Measurements from ENCODE around the gene LLGL2.

LLGL2 gene

GRCh38 chr17:75526555-75527270, 1.2 kb downstream of the LLGL2 start:
- no peak for TF ChIP-seq TAF1 (IDR thresholded peaks at IDR 0.05; ENCODE audit: low read depth, low read length)
- no peak for TF ChIP-seq POU2F2 (IDR thresholded peaks at IDR 0.05; ENCODE audit: low read depth, low read length)
- no peak for TF ChIP-seq PAX5 (IDR thresholded peaks at IDR 0.05; ENCODE audit: insufficient read depth, low read length, severe bottlenecking)
- no peak for TF ChIP-seq SPI1 (IDR thresholded peaks at IDR 0.05; ENCODE audit: low read depth, low read length)
- no peak for TF ChIP-seq POLR2AphosphoS5 (IDR thresholded peaks at IDR 0.05; ENCODE audit: low read depth, low read length)
- TF ChIP-seq POLR2A (IDR thresholded peaks at IDR 0.05; ENCODE audit: low read depth, low read length), result no peak
- DNase-seq (ENCODE audit: insufficient read length, low spot score), result no peak
- no peak for FAIRE-seq

- TF ChIP-seq SPI1 (IDR thresholded peaks at IDR 0.05; ENCODE audit: low read depth, low read length) (no peak), POU2F2 (IDR thresholded peaks at IDR 0.05; ENCODE audit: low read depth, low read length) (no peak), POLR2A (IDR thresholded peaks at IDR 0.05; ENCODE audit: low read depth, low read length) (no peak), PAX5 (IDR thresholded peaks at IDR 0.05; ENCODE audit: insufficient read depth, low read length, severe bottlenecking) (no peak), POLR2AphosphoS5 (IDR thresholded peaks at IDR 0.05; ENCODE audit: low read depth, low read length) (no peak)
- no peak for DNase-seq (ENCODE audit: insufficient read length, low spot score)
- no peak for FAIRE-seq
Observed at GRCh38 chr17:75530837-75531720, 5.6 kb downstream of the LLGL2 start.

- FAIRE-seq, result no peak
- TF ChIP-seq POLR2A (IDR thresholded peaks at IDR 0.05; ENCODE audit: low read depth, low read length) (no peak), PAX5 (IDR thresholded peaks at IDR 0.05; ENCODE audit: insufficient read depth, low read length, severe bottlenecking) (no peak), SPI1 (IDR thresholded peaks at IDR 0.05; ENCODE audit: low read depth, low read length) (no peak), POU2F2 (IDR thresholded peaks at IDR 0.05; ENCODE audit: low read depth, low read length) (no peak), POLR2AphosphoS5 (IDR thresholded peaks at IDR 0.05; ENCODE audit: low read depth, low read length) (no peak), TAF1 (IDR thresholded peaks at IDR 0.05; ENCODE audit: low read depth, low read length) (no peak)
- no peak for DNase-seq (ENCODE audit: insufficient read length, low spot score)
Observed at GRCh38 chr17:75531721-75532072, 6.2 kb downstream of the LLGL2 start.

GRCh38 chr17:75535119-75535537, 9.6 kb downstream of the LLGL2 start:
- FAIRE-seq (peak; percentile 71), DNase-seq (ENCODE audit: insufficient read length, low spot score) (no peak)
- no peak for TF ChIP-seq POLR2AphosphoS5 (IDR thresholded peaks at IDR 0.05; ENCODE audit: low read depth, low read length)
- no peak for TF ChIP-seq TAF1 (IDR thresholded peaks at IDR 0.05; ENCODE audit: low read depth, low read length)
- no peak for TF ChIP-seq POLR2A (IDR thresholded peaks at IDR 0.05; ENCODE audit: low read depth, low read length)

- FAIRE-seq, result no peak
- TF ChIP-seq POU2F2 (IDR thresholded peaks at IDR 0.05; ENCODE audit: low read depth, low read length) (no peak), POLR2AphosphoS5 (IDR thresholded peaks at IDR 0.05; ENCODE audit: low read depth, low read length) (no peak), SPI1 (IDR thresholded peaks at IDR 0.05; ENCODE audit: low read depth, low read length) (no peak), PAX5 (IDR thresholded peaks at IDR 0.05; ENCODE audit: insufficient read depth, low read length, severe bottlenecking) (no peak)
- DNase-seq (ENCODE audit: insufficient read length, low spot score), result no peak
Observed at GRCh38 chr17:75535871-75536270, 10.4 kb downstream of the LLGL2 start.

GRCh38 chr17:75536366-75536765, 10.9 kb downstream of the LLGL2 start:
- TF ChIP-seq TAF1 (IDR thresholded peaks at IDR 0.05; ENCODE audit: low read depth, low read length) (no peak), POLR2A (IDR thresholded peaks at IDR 0.05; ENCODE audit: low read depth, low read length) (no peak)
- FAIRE-seq, result no peak
- DNase-seq (ENCODE audit: insufficient read length, low spot score), result no peak

GRCh38 chr17:75539967-75540729, 14.7 kb downstream of the LLGL2 start:
- TF ChIP-seq PAX5 (IDR thresholded peaks at IDR 0.05; ENCODE audit: insufficient read depth, low read length, severe bottlenecking) (no peak), POU2F2 (IDR thresholded peaks at IDR 0.05; ENCODE audit: low read depth, low read length) (no peak), POLR2A (IDR thresholded peaks at IDR 0.05; ENCODE audit: low read depth, low read length) (no peak), POLR2AphosphoS5 (IDR thresholded peaks at IDR 0.05; ENCODE audit: low read depth, low read length) (no peak), SPI1 (IDR thresholded peaks at IDR 0.05; ENCODE audit: low read depth, low read length) (no peak), TAF1 (IDR thresholded peaks at IDR 0.05; ENCODE audit: low read depth, low read length) (no peak)
- DNase-seq (ENCODE audit: insufficient read length, low spot score), result no peak
- FAIRE-seq, result no peak

GRCh38 chr17:75540923-75541503, 15.5 kb downstream of the LLGL2 start:
- no peak for FAIRE-seq
- no peak for DNase-seq (ENCODE audit: insufficient read length, low spot score)
- TF ChIP-seq POU2F2 (IDR thresholded peaks at IDR 0.05; ENCODE audit: low read depth, low read length) (no peak), POLR2AphosphoS5 (IDR thresholded peaks at IDR 0.05; ENCODE audit: low read depth, low read length) (no peak), SPI1 (IDR thresholded peaks at IDR 0.05; ENCODE audit: low read depth, low read length) (no peak), PAX5 (IDR thresholded peaks at IDR 0.05; ENCODE audit: insufficient read depth, low read length, severe bottlenecking) (no peak), TAF1 (IDR thresholded peaks at IDR 0.05; ENCODE audit: low read depth, low read length) (no peak)

GRCh38 chr17:75542229-75542628, 16.7 kb downstream of the LLGL2 start:
- no peak for DNase-seq (ENCODE audit: insufficient read length, low spot score)
- TF ChIP-seq POLR2AphosphoS5 (IDR thresholded peaks at IDR 0.05; ENCODE audit: low read depth, low read length) (no peak), PAX5 (IDR thresholded peaks at IDR 0.05; ENCODE audit: insufficient read depth, low read length, severe bottlenecking) (no peak)
- FAIRE-seq, result no peak

All from GM12891 (cell line).